Uterus (tissue), 2 donors: ENCODE results near the gene FLYWCH1.

Experiments
- CTCF ChIP-seq, 4 experiments: fragments of 200-600 bp in 2 of 4; fragments of 450-650 bp in 2 of 4; sonication (generic) in 2 of 4; IDR thresholded peaks; one replicate each; pipeline ENCODE4 v1.5.1; 2016 to 2019; ENCODE audit warnings: antibody characterized with exemption in 4 of 4, mild to moderate bottlenecking in 2 of 4, moderate library complexity in 1 of 4
- POLR2A ChIP-seq, 2 donors: fragments of 450-650 bp; IDR thresholded peaks; one replicate each; pipeline ENCODE4 v1.6.1; 2016; ENCODE audit warnings: antibody characterized with exemption in 2 of 2, mild to moderate bottlenecking in 1 of 2, moderate library complexity in 1 of 2

GRCh38 chr16:2884041-2884451 lies 27.7 kb upstream of the FLYWCH1 start:
- TF ChIP-seq POLR2A (IDR thresholded peaks at IDR 0.05) (no peak), CTCF (IDR thresholded peaks at IDR 0.05) (no peak)
